PC-3 (cell line): ENCODE data around the gene BAIAP2. TPM values are rescaled to one million over a fixed set of nuclear protein-coding genes. Genes with fewer than 3 reads are reported as not detected.

Experiments used
- ATAC-seq: fragments of 200-7000 bp; cut with Tn5 transposase; 2 replicates; pipeline ENCODE4 v1.9.1; 2020; ENCODE audit warnings: mild to moderate bottlenecking, moderate library complexity
- BruUV-seq: library from RNA; stranded (reverse); fragments of 400-500 nt; replicated peaks from 2 replicates; lab custom pipeline; 2021; lab: Mats Ljungman, UMichigan
- CTCF ChIA-PET: fragments of 300-600 bp; sonication (Branson Sonifier 250); formaldehyde crosslinking; loops from one replicate; lab custom pipeline; 2022; ENCODE audit warnings: antibody characterized with exemption; lab: Charles Lee
- POLR2A ChIA-PET: fragments of 300-600 bp; sonication (Branson Sonifier 250); formaldehyde crosslinking; loops from one replicate; lab custom pipeline; 2022; ENCODE audit warnings: antibody characterized with exemption; ENCODE audit not compliant: unreplicated experiment; lab: Charles Lee
- DNase-seq: peaks from one replicate; pipeline ENCODE4 v3.0.0-alpha.2; 2015
- H2AFZ ChIP-seq: fragments of 300-600 bp; sonication (generic); 2 replicates; pipeline ENCODE4 v1.6.0; 2016; ENCODE audit warnings: antibody characterized with exemption, low read length
- H3F3A ChIP-seq: fragments of 300-600 bp; sonication (generic); one replicate; pipeline ENCODE4 v1.6.0; 2017; ENCODE audit warnings: antibody characterized with exemption, low read length, control low read depth, mild to moderate bottlenecking; ENCODE audit not compliant: unreplicated experiment
- H3K27ac ChIP-seq: fragments of 300-600 bp; sonication (generic); 2 replicates; pipeline ENCODE4 v1.5.1; 2016; ENCODE audit warnings: mild to moderate bottlenecking, low read length
- H3K27me3 ChIP-seq: fragments of 300-600 bp; sonication (generic); 2 replicates; pipeline ENCODE4 v1.6.1; 2016; ENCODE audit warnings: low read length, mixed read lengths
- H3K36me3 ChIP-seq: fragments of 300-600 bp; sonication (generic); 2 replicates; pipeline ENCODE4 v1.6.1; 2016; ENCODE audit warnings: low read depth, mixed run types, low read length, mixed read lengths
- H3K4me1 ChIP-seq: fragments of 300-600 bp; sonication (generic); 2 replicates; pipeline ENCODE4 v1.5.1; 2016; ENCODE audit warnings: low read length; ENCODE audit not compliant: insufficient read depth
- H3K4me2 ChIP-seq: fragments of 300-600 bp; sonication (generic); 2 replicates; pipeline ENCODE4 v1.6.0; 2016; ENCODE audit warnings: low read length
- H3K4me3 ChIP-seq: fragments of 300-600 bp; sonication (generic); 2 replicates; pipeline ENCODE4 v1.5.1; 2016; ENCODE audit warnings: mild to moderate bottlenecking, low read length, mixed read lengths
- H3K79me2 ChIP-seq: fragments of 300-600 bp; sonication (generic); 2 replicates; pipeline ENCODE4 v1.6.1; 2017; ENCODE audit warnings: low read length, mixed read lengths
- H3K9ac ChIP-seq: fragments of 300-600 bp; sonication (generic); 2 replicates; pipeline ENCODE4 v1.6.0; 2016; ENCODE audit warnings: mild to moderate bottlenecking, low read length
- H3K9me2 ChIP-seq: fragments of 300-600 bp; sonication (generic); replicated peaks from 2 replicates; pipeline ENCODE4 v1.6.1; 2016; ENCODE audit warnings: mixed run types, low read length, mixed read lengths
- H3K9me3 ChIP-seq: fragments of 300-600 bp; sonication (generic); 2 replicates; pipeline ENCODE4 v1.6.1; 2016; ENCODE audit warnings: low read length, mixed read lengths
- H4K20me1 ChIP-seq: fragments of 300-600 bp; sonication (generic); 2 replicates; pipeline ENCODE4 v1.6.1; 2016; ENCODE audit warnings: low read length, mixed read lengths
- EZH2 ChIP-seq: fragments of 300-600 bp; sonication (generic); IDR thresholded peaks from one replicate; pipeline ENCODE4 v1.6.1; 2017; ENCODE audit warnings: antibody characterized with exemption, mild to moderate bottlenecking, low read length; ENCODE audit not compliant: unreplicated experiment
- EZH2phosphoT487 ChIP-seq: fragments of 300-600 bp; sonication (generic); IDR thresholded peaks from 2 replicates; pipeline ENCODE4 v1.6.1; 2018; ENCODE audit warnings: mild to moderate bottlenecking, antibody characterized with exemption, low read length, borderline replicate concordance
- intact Hi-C: fragments of 100-400 bp; cut with micrococcal nuclease; formaldehyde crosslinking; loops from 2 replicates; pipeline ENCODE4 v1.9.0; 2023
- total RNA-seq: library from RNA; depleted of rRNA; stranded (reverse); fragments of >200 nt; gene quantifications from 2 replicates; pipeline ENCODE4 v1.2.3, GENCODE V29; 2014
- TF ChIP-seq, protein P1 (sequence below): fragments of 300-600 bp; sonication (generic); conservative IDR thresholded peaks from 2 replicates; pipeline ENCODE4 v1.5.1; 2017; ENCODE audit warnings: antibody characterized with exemption, low read depth, mild to moderate bottlenecking, low read length

Gene BAIAP2
- total RNA-seq, 1 experiment from 2014 or later, result 56.9 TPM

GRCh38 chr17:81031566-81032550 is 3.1 kb upstream of the BAIAP2 start:
- H3K9me2 ChIP-seq, result no peaks in the 10 kb centered on the region
- intact Hi-C loops, result no loop called here
- ATAC-seq (no peak), DNase-seq (no peak)
- H3K79me2 ChIP-seq, result peaks cover 20% of the 10 kb centered on the region
- CTCF ChIA-PET, result no interaction called here
- TF ChIP-seq, protein P1, sequence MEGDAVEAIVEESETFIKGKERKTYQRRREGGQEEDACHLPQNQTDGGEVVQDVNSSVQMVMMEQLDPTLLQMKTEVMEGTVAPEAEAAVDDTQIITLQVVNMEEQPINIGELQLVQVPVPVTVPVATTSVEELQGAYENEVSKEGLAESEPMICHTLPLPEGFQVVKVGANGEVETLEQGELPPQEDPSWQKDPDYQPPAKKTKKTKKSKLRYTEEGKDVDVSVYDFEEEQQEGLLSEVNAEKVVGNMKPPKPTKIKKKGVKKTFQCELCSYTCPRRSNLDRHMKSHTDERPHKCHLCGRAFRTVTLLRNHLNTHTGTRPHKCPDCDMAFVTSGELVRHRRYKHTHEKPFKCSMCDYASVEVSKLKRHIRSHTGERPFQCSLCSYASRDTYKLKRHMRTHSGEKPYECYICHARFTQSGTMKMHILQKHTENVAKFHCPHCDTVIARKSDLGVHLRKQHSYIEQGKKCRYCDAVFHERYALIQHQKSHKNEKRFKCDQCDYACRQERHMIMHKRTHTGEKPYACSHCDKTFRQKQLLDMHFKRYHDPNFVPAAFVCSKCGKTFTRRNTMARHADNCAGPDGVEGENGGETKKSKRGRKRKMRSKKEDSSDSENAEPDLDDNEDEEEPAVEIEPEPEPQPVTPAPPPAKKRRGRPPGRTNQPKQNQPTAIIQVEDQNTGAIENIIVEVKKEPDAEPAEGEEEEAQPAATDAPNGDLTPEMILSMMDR, result no peak
- TF ChIP-seq EZH2phosphoT487 (no peak), EZH2 (no peak)
- H3K36me3 ChIP-seq, result no peaks in the 10 kb centered on the region
- H3K27ac ChIP-seq, result no peak overlapping the region
- H3K9me3 ChIP-seq, result no peaks in the 10 kb centered on the region
- H4K20me1 ChIP-seq, result peaks cover 13% of the 10 kb centered on the region
- POLR2A ChIA-PET, result no interaction called here
- H3K4me2 ChIP-seq, result no peak overlapping the region
- peaks cover 10% of the 10 kb centered on the region for H3K27me3 ChIP-seq
- H3K9ac ChIP-seq, result no peak overlapping the region
- no peak overlapping the region for H3K4me3 ChIP-seq
- peaks cover 19% of the 10 kb centered on the region for H3K4me1 ChIP-seq
- no peaks in the 10 kb centered on the region for H3F3A ChIP-seq
- BruUV-seq, result no TSS peak
- no peak overlapping the region for H2AFZ ChIP-seq

- ChIA-PET POLR2A (interaction anchor here (0.5 kb wide), 1 partner anchor 64 kb away, joined by 3 read pairs; no protein-coding TSS in a partner anchor), CTCF (no interaction called here)
- peak overlapping the region; percentile 99 for H3K4me2 ChIP-seq
- H3K9ac ChIP-seq, result no peak overlapping the region
- DNase-seq (no peak), ATAC-seq (no peak)
- H3K79me2 ChIP-seq, result peaks cover 30% of the 10 kb centered on the region
- H3K4me1 ChIP-seq, result peaks cover 19% of the 10 kb centered on the region
- H3K27me3 ChIP-seq, result no peaks in the 10 kb centered on the region
- intact Hi-C loops, result no loop called here
- H3K27ac ChIP-seq, result no peak overlapping the region
- H3K36me3 ChIP-seq, result no peaks in the 10 kb centered on the region
- H3F3A ChIP-seq, result no peaks in the 10 kb centered on the region
- no peak overlapping the region for H2AFZ ChIP-seq
- H4K20me1 ChIP-seq, result peaks cover 21% of the 10 kb centered on the region
- no TSS peak for BruUV-seq
- TF ChIP-seq EZH2 (no peak), EZH2phosphoT487 (no peak)
- TF ChIP-seq, protein P1, result no peak
- H3K4me3 ChIP-seq, result peak overlapping the region; percentile 89; the same call in 1 of the 2 replicates
- no peaks in the 10 kb centered on the region for H3K9me2 ChIP-seq
- H3K9me3 ChIP-seq, result no peaks in the 10 kb centered on the region
These were observed 2.1 kb upstream of the BAIAP2 start for GRCh38 chr17:81032641-81033480.
